WERI-Rb-1 (cell line): ENCODE measurements around the gene MTMR12.
A peak's percentile ranks its signal among the peaks of the same experiment; 100 is the strongest.

Experiments used
- DNase-seq: peaks from one replicate; pipeline ENCODE4 v3.0.0-alpha.2; 2020
- H3K27ac ChIP-seq: fragments of 250-450 bp; sonication (Bioruptor Pico); 2 replicates; pipeline ENCODE4 v1.5.1; 2020; ENCODE audit warnings: mild to moderate bottlenecking, moderate library complexity
- H3K27me3 ChIP-seq: fragments of 250-450 bp; sonication (Bioruptor Pico); 2 replicates; pipeline ENCODE4 v1.5.1; 2021; ENCODE audit warnings: mild to moderate bottlenecking, low read depth, moderate library complexity; ENCODE audit not compliant: insufficient read depth, severe bottlenecking
- H3K36me3 ChIP-seq: fragments of 250-450 bp; sonication (Bioruptor Pico); 2 replicates; pipeline ENCODE4 v1.5.1; 2020; ENCODE audit warnings: mild to moderate bottlenecking, moderate library complexity
- H3K4me3 ChIP-seq: 2 replicates; pipeline ENCODE4 v1.5.1; 2011; ENCODE audit warnings: low read depth, mild to moderate bottlenecking, control low read depth, low read length
- H3K9me3 ChIP-seq: fragments of 250-450 bp; sonication (Bioruptor Pico); 2 replicates; pipeline ENCODE4 v1.5.1; 2021; ENCODE audit warnings: mild to moderate bottlenecking, moderate library complexity; ENCODE audit not compliant: severe bottlenecking
- CTCF ChIP-seq: IDR thresholded peaks from 2 replicates; pipeline ENCODE4 v1.5.1; 2011; ENCODE audit warnings: low read depth, mild to moderate bottlenecking, control low read depth, inconsistent platforms, low read length

MTMR12 gene

GRCh38 chr5:32231929-32232328 is 80.8 kb downstream of the MTMR12 start:
- Histone ChIP-seq H3K4me3 (no peak overlapping the region), H3K36me3 (peaks cover 26% of the 10 kb centered on the region), H3K9me3 (no peaks in the 10 kb centered on the region), H3K27ac (no peak overlapping the region), H3K27me3 (no peaks in the 10 kb centered on the region)
- no peak for DNase-seq
- TF ChIP-seq CTCF: no peak

- Histone ChIP-seq H3K9me3 (no peaks in the 10 kb centered on the region), H3K27me3 (no peaks in the 10 kb centered on the region), H3K36me3 (peaks cover 25% of the 10 kb centered on the region), H3K4me3 (no peak overlapping the region), H3K27ac (no peak overlapping the region)
- no peak for DNase-seq
- no peak for TF ChIP-seq CTCF
Observed at GRCh38 chr5:32231241-32231640, 81.5 kb downstream of the MTMR12 start.

- Histone ChIP-seq H3K27ac (no peak overlapping the region), H3K9me3 (no peaks in the 10 kb centered on the region), H3K27me3 (no peaks in the 10 kb centered on the region), H3K36me3 (peaks cover 21% of the 10 kb centered on the region), H3K4me3 (no peak overlapping the region)
- no peak for TF ChIP-seq CTCF
- DNase-seq: no peak
Observed at GRCh38 chr5:32230356-32231099, 82.2 kb downstream of the MTMR12 start.

GRCh38 chr5:32229586-32229985 is 83.2 kb downstream of the MTMR12 start:
- H3K36me3 ChIP-seq: peaks cover 15% of the 10 kb centered on the region
- no peaks in the 10 kb centered on the region for H3K9me3 ChIP-seq
- H3K4me3 ChIP-seq: no peak overlapping the region
- H3K27ac ChIP-seq: no peak overlapping the region
- DNase-seq: no peak
- no peak for TF ChIP-seq CTCF
- H3K27me3 ChIP-seq: no peaks in the 10 kb centered on the region

GRCh38 chr5:32228816-32229215 is 83.9 kb downstream of the MTMR12 start:
- no peaks in the 10 kb centered on the region for H3K9me3 ChIP-seq
- no peak for TF ChIP-seq CTCF
- no peak overlapping the region for H3K4me3 ChIP-seq
- no peak for DNase-seq
- H3K36me3 ChIP-seq: peaks cover 14% of the 10 kb centered on the region
- no peaks in the 10 kb centered on the region for H3K27me3 ChIP-seq
- no peak overlapping the region for H3K27ac ChIP-seq

- no peaks in the 10 kb centered on the region for H3K9me3 ChIP-seq
- no peaks in the 10 kb centered on the region for H3K27me3 ChIP-seq
- no peak for DNase-seq
- H3K4me3 ChIP-seq: no peak overlapping the region
- H3K27ac ChIP-seq: peak overlapping the region; percentile 17; the same call in 1 of the 2 replicates
- H3K36me3 ChIP-seq: peaks cover 4% of the 10 kb centered on the region; the same call in 1 of the 2 replicates
- no peak for TF ChIP-seq CTCF
Observed at GRCh38 chr5:32225445-32225844, 87.3 kb downstream of the MTMR12 start.
